ENCODE data around the gene COX7B2. TPM values are rescaled to one million over a fixed set of nuclear protein-coding genes. Genes with fewer than 3 reads are reported as not detected.

COX7B2 gene
- total and polyA plus RNA-seq, 4 donors, result not detected

GRCh38 chr4:46890056-46890455, 19.0 kb downstream of the COX7B2 start:
- 75% methylated on average over 2 of the region's 2 CpGs for WGBS
- H3K4me3 ChIP-seq (ENCODE audit: low read depth in 1 of 3, low read length in 3 of 3), result no peak overlapping the region
- no peak for DNase-seq (ENCODE audit: low spot score)

GRCh38 chr4:46889410-46889809, 19.6 kb downstream of the COX7B2 start:
- Histone ChIP-seq H3K4me3 (ENCODE audit: low read depth in 1 of 3, low read length in 3 of 3) (no peak overlapping the region), H3K4me1 (ENCODE audit: control insufficient read depth in 4 of 4, insufficient read depth in 4 of 4, low read length in 3 of 4) (no peaks in the 10 kb centered on the region), H3K9me3 (ENCODE audit: control insufficient read depth in 4 of 4, low read length in 3 of 4) (no peaks in the 10 kb centered on the region), H3K36me3 (ENCODE audit: control insufficient read depth in 4 of 4, insufficient read depth in 3 of 4, low read depth in 1 of 4, low read length in 3 of 4) (no peaks in the 10 kb centered on the region), H3K9ac (ENCODE audit: low read depth in 1 of 2, low read length in 2 of 2) (no peak overlapping the region), H3K27ac (ENCODE audit: low read depth in 1 of 2, low read length in 2 of 2) (no peak overlapping the region), H3K27me3 (ENCODE audit: control insufficient read depth in 4 of 4, insufficient read depth in 4 of 4, low read length in 3 of 4) (no peaks in the 10 kb centered on the region)
- 28% methylated on average over 2 of the region's 2 CpGs for WGBS
- no peak for DNase-seq (ENCODE audit: low spot score)
- TF ChIP-seq TAF1 (conservative IDR thresholded peaks at IDR 0.05), result no peak
- no peak for TF ChIP-seq CTCF (IDR thresholded peaks at IDR 0.05; ENCODE audit: low read depth, low read length, missing input control)
- no peak for TF ChIP-seq RAD21 (IDR thresholded peaks at IDR 0.05)
- no peak for TF ChIP-seq GABPA (IDR thresholded peaks at IDR 0.05 in 1 of 2, conservative IDR thresholded peaks at IDR 0.05 in 1 of 2)
- no peak for TF ChIP-seq SP1 (IDR thresholded peaks at IDR 0.05)
- TF ChIP-seq ZBTB33 (IDR thresholded peaks at IDR 0.05), result no peak
- no peak for TF ChIP-seq MAX (IDR thresholded peaks at IDR 0.05)
- TF ChIP-seq NR2F2 (IDR thresholded peaks at IDR 0.05), result no peak
- no peak for TF ChIP-seq RXRA (IDR thresholded peaks at IDR 0.05)
- no peak for TF ChIP-seq ATF3 (IDR thresholded peaks at IDR 0.05)
- no peak for TF ChIP-seq YY1 (IDR thresholded peaks at IDR 0.05)
- TF ChIP-seq HNF4A (conservative IDR thresholded peaks at IDR 0.05), result no peak
- no peak for TF ChIP-seq JUND (IDR thresholded peaks at IDR 0.05)

More at GRCh38 chr4:46890056-46890455, 19.0 kb downstream of the COX7B2 start:
- Histone ChIP-seq H3K27ac (ENCODE audit: low read depth in 1 of 2, low read length in 2 of 2) (no peak overlapping the region), H3K27me3 (ENCODE audit: control insufficient read depth in 4 of 4, insufficient read depth in 4 of 4, low read length in 3 of 4) (no peaks in the 10 kb centered on the region), H3K4me1 (ENCODE audit: control insufficient read depth in 4 of 4, insufficient read depth in 4 of 4, low read length in 3 of 4) (no peaks in the 10 kb centered on the region), H3K36me3 (ENCODE audit: control insufficient read depth in 4 of 4, insufficient read depth in 3 of 4, low read depth in 1 of 4, low read length in 3 of 4) (no peaks in the 10 kb centered on the region), H3K9me3 (ENCODE audit: control insufficient read depth in 4 of 4, low read length in 3 of 4) (no peaks in the 10 kb centered on the region), H3K9ac (ENCODE audit: low read depth in 1 of 2, low read length in 2 of 2) (no peak overlapping the region)
- TF ChIP-seq EGR1 (IDR thresholded peaks at IDR 0.05; ENCODE audit: low read depth in 2 of 2) (no peak), YY1 (IDR thresholded peaks at IDR 0.05) (no peak), HNF4G (IDR thresholded peaks at IDR 0.05) (no peak), RXRA (IDR thresholded peaks at IDR 0.05) (no peak), HNF4A (conservative IDR thresholded peaks at IDR 0.05) (no peak), TAF1 (conservative IDR thresholded peaks at IDR 0.05) (no peak), MAX (IDR thresholded peaks at IDR 0.05) (no peak), REST (IDR thresholded peaks at IDR 0.05) (no peak), RAD21 (IDR thresholded peaks at IDR 0.05) (no peak), NR2F2 (IDR thresholded peaks at IDR 0.05) (no peak), ATF3 (IDR thresholded peaks at IDR 0.05) (no peak)

Measured in liver (tissue), 9 donors.